ENCODE results near the gene AHSA1.
"Not testable (repeated sequence)": the region's sequence is repeated elsewhere in the genome, so short reads cannot be mapped to it uniquely, and the experiment has no call there.

Gene AHSA1

DNA sequence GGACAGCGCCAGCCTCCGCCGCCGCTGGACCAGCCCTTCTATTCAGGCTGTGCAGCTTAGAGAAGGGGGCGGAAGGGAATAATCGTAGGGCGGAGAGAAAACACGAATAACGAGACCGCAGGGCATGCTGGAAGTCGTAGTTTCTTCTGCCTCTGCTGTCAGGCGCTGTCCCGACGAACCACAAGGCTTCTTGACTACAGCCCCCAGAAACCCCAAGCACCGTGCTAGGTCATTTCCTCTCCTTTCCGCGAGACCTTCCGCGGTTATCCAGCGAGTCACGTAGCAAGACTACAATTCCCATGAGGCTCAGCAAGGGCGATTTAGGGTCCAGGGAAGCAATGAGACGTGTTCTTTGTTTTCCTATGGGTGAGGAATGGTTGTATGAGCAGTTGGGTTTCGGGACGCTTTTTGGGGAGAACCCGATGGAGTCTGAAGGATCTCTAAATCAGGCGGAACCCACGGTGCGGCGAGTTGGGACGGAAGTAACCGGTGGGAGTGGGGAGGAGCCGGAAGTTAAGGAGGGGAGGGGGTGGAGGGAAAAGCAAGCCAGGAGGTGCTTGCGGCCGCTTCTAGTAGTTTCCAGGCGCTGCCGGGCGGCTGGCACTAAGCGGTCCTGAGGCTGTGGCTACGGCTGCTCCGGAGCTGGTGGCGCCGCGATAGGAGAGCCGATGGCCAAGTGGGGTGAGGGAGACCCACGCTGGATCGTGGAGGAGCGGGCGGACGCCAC, at the start of gene AHSA1, which contains the start of gene VIPAS39:
Gene AHSA1, plus strand, starts transcription at position 572 of the 727 bp plus-strand sequence. Its CDS starts 97 bp downstream, at position 669.
Gene VIPAS39, minus strand, starts transcription at position 80 of the 727 bp plus-strand sequence. CDS start 3,499 bp downstream, outside the sequence.
- peak; percentile 86 to 89 for DNase-seq (ENCODE audit: low read depth in 2 of 2)

DNA sequence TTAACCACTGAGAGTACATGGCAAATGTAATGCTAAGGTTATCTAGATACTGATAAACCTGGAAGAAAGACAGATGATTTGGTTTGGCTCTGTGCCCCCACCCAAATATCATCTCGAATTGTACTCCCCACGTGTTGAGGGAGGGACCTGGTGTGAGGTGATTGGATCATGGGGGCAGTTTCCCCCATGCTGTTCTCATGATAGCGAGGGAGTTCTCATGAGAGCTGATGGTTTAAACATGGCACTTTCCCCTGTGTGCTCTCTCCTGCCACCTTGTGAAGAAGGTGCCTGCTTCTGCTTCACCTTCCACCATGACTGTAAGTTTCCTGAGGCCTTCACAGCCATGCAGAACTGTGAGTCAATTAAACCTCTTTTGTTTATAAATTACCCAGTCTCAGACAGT, 48.8 kb upstream of the AHSA1 start:
- DNase-seq (ENCODE audit: low read depth in 2 of 2), result no peak

DNA sequence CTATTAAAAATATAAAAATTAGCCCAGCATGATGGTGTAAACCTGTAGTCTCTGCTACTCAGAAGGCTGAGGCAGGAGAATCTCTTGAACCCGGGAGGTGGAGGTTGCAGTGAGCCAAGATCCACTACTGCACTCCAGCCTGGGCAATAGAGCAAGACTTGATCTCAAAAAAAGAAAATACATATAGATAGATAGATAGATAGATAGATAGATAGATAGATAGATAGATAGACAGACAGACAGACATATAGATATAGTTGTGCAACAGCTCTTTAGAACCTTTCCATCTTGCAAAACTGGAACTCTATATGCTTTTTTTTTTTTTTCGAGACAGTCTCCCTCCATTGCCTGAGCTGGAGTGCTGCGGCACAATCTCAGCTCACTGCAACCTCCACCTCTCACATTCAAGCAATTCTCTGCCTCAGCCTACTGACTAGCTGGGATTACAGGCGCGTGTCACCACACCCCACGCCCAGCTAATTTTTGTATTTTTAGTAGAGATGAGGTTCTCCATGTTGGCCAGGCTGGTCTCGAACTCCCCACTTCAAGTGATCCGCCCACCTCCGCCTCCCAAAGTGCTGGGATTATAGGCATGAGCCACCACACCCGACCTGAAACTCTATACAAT, 42.4 kb upstream of the AHSA1 start:
- DNase-seq (ENCODE audit: low read depth in 2 of 2), result not testable (repeated sequence)

DNA sequence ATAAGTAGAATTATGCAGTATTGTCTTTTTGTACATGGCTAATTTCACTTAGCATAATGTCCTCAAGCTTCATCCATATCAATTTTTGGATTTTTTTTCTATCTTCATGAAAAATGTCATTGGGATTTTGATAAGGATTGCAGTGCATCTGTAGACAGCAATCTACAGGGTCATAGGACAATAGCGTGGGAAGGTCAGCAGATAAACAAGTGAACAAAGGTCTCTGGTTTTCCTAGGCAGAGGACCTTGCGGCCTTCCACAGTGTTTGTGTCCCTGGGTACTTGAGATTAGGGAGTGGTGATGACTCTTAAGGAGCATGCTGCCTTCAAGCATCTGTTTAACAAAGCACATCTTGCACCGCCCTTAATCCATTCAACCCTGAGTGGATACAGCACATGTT, 41.8 kb upstream of the AHSA1 start:
- not testable (repeated sequence) for DNase-seq (ENCODE audit: low read depth in 2 of 2)

DNA sequence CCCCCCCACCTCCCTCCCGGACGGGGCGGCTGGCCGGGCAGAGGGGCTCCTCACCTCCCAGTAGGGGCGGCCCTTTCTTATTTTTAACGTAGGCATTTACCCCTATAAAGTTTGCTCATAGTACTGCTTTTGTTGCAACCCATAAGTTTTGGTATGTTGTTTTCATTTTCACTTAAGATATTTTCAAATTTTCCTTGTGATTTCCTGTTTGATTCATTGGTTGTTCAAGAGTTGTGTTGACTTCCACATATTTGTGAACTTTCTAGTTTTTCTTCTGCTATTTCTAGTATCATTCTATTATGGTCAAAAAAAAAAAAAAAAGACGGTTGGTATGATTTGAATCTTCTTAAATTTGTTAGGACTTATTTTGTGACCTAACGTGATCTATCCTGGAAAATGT, 41.1 kb upstream of the AHSA1 start:
- no peak for DNase-seq (ENCODE audit: low read depth in 2 of 2)

DNA sequence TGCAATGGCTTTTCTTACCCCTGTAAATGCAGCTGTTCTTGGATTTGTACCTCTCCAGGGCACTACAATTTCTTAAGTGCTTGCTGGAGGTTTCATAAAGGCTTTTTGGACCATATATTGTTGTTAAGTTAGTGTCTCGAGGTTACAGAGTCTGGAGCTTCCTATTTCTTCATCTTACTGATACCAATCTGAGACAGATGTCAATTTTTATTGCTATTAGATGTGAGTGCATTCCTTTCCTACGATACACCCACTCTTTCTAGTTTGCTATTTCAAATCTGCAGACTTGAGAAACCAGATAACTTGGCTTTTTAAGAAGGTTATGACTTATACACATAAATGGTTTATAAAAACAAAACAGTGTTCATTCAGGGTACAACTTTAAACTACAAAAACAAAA, 36.7 kb upstream of the AHSA1 start:
- no peak for DNase-seq (ENCODE audit: low read depth in 2 of 2)

DNA sequence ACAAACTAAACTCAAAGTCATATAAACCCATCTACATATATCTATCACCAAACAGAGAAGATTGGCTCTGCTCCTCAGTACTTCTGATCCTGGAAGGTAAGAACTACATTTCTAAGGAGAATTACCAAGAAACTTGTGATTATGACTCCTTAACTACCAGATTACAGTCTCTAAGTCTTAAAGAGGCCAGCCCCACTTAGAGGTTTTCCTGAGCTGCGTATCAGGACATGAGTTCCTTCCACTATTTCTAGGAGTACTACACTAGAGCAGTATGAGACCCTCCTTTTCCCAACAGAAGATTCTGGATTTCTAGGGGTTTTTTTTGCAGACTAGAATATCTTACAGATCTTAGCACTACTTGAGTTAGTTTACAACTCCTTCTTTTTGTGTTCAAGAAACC, 34.5 kb upstream of the AHSA1 start, which contains the start of gene NOXRED1:
Gene NOXRED1, minus strand, starts transcription at position 101 of the 400 bp plus-strand sequence. CDS start 634 bp downstream, outside the sequence.
- no peak for DNase-seq (ENCODE audit: low read depth in 2 of 2)

DNA sequence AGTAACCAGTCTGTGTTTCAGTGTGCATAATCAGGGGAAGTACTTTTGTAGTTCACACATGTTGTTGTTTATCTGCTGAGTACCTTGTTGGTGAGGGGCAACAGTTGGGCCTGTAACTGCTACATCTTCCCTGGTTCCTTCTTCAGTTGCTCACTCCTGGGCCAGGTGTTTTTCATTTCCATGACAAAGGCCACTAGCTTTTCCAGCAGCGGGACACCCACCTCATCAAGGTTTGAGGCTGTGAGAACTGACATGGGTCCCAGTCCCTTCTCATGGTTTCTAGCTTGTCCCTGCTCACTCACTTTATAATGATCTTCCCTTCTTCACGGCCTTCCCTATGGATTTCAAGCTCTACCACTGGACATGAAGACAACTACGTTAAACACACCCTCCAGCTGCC, 33.0 kb upstream of the AHSA1 start:
- DNase-seq (ENCODE audit: low read depth in 2 of 2), result no peak

DNA sequence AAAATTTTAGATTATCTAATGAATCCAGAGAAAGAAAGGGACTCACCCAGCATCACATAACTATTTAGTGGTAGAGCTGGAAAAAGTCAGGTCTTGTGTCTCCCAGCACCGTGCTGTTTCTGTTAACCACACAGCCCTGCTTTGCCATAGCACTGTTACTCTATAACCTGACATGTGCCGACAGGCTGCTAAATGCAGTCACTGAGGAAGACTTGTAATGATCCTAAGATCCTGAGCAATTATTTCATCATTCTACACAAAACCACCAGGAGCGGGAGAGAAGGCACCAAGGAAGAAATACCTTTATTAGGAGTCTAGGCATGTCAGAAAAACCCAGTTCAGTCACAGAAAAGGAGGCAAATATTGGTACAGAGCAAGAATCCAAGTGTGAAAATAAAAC, 31.5 kb upstream of the AHSA1 start:
- DNase-seq (ENCODE audit: low read depth in 2 of 2), result no peak

DNA sequence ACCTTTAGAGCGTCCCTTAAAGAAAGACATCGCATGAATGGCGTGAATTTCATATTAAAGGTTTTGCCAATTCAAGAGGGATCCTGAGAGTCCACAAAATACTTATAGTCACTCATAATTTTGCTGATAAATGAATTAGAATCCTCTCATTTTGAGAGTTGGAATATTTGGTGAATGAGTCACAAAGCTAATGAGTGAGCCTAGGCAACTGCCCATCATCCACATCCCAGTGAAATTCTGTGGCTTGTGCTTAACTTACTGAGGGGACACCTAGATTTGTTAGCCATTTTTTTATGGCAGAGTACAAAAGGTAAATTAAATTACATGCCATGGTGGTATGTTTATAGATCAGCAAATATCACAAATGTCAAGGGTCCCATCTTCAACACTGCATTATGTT, 21.9 kb upstream of the AHSA1 start:
- DNase-seq (ENCODE audit: low read depth in 2 of 2), result no peak

DNA sequence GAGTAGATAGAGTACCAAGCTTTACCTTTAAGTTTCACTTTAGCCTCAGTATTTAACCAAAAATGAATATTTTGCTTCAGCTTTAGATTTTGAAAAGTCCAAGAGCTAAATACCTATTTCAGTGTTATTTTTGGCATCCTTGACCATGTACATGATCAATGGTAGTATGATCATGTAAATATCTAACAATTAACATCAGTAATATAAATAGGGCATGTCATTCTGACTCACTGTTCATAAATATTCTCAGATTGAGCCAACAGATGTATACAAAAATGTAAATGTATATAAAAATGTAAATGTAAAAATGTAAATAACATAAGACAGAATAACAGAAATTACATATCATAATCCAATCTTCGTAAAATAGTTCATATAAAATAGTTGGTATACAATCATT, 19.3 kb upstream of the AHSA1 start:
- no peak for DNase-seq (ENCODE audit: low read depth in 2 of 2)

DNA sequence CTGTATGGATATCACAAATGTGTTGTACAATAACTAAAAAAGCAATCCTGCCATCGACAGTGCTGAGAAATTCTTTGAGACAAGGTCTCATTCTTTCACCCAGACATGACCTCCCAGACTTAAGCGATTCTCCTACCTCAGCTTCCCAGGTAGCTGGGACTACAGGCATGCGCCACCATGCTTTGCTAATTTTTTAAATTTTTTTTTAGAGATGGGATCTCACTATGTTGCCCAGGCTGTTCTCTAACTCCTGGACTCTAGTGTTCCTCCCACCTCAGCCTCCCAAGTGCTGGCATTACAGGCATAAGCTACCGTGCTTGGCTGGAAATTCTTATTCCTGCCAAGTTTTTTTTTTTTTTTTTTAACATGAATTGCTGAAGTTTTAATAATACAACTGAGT, 18.0 kb upstream of the AHSA1 start:
- DNase-seq (ENCODE audit: low read depth in 2 of 2), result no peak

DNA sequence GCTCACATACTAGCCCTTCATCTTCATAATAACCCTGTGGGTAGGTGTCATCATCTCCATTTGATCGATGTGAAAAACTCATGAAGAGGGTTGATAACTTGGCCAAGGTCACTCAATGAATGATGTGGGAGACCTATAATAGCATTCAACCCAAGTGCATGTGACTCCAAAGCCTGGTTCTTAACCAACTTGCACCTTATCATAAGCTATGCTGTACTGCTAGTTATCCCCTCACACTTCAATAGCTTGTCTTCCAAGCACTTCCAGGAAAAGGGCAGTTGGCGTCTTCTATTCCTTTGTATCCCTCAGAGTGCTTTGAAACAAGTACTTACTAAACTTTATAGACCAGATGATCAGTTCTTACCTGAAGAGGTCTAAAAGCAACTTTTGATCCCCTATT, 15.7 kb upstream of the AHSA1 start:
- DNase-seq (ENCODE audit: low read depth in 2 of 2), result no peak

DNA sequence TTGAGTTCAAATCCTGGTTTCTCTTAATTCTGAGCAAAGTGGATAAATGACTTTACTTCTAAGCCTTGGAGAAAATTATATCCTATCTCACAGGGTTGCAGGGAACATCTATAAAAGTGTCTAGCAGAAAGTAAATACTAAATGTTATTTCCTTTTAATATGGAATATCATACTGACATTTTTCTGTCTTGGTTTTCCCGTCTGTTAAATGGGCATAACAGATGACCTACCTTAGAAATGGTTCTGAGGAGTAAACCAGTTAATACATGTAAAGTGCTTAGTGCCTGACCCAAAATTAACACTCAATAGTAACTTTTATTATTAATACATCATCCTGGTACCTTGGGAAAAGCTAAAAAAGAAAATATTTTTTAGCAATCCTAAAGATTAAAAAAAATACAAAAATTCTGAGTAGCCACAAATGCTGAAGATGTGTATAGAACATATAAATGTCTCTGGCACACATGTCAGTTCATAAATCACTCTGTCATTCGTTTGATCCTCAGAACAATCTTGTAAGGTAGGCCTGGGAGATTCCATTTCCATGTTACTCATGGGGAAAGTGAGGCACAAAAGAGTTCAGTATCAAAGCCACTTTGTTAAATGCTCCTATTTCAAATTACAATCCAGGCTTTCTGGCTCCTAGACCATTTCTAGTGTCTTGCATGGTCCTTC, 1.8 kb upstream of the AHSA1 start:
- no peak for DNase-seq (ENCODE audit: low read depth in 2 of 2)

DNA sequence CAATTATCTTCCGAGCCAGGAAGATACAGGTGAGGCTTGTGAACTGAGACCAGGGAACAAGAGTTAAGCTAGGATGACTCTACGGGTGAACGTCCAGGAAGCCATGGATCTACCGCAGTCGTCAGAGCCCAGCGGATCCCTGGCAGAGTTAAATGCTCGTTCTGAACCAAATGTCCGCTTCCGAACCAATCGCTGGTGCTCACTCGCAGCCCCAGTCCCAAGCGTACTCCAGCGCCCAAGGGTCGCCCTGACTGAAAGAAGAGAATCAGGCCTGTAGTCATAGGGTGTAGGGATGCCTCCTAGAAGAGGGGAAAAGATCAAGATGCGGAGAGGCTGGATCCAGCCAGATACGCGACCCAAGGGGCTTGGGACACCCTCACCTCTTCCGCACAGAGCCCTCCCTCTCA, 775 bp upstream of the AHSA1 start:
- no peak for DNase-seq (ENCODE audit: low read depth in 2 of 2)

DNA sequence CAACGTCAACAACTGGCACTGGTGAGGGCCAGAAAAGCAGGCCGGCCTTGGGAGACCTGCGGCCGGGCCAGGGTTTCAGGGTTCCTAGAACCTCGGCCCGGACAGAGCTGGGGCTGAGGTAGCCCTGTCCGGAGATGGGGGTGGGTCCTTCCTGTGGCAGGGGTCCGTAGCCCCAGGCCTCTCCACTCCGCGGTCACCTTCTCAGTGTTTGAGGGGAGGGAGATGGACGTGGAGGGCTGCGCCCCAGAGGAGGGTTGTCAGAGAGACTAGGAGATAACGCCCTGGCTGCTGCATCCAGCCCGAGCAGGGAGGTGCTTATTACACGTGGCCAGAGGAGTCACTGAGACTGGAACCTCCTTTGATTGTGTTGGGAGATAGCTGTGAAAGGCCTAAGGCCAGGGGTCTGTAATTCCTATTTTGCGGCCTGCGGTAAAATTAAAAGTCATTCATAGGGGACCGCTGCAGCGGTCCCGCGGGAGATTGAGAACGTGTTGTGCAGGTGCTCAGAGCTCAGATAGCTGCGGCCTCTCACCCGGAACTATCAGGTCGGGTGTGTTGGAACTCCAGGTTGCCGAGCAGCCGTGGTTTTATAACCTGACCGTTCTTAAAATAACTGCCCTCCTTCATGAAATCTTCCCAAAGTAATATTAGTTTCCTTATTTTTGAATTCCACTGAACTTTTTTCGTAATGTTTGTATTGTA, 507 bp downstream of the AHSA1 start:
- peak; percentile 6 to 18 for DNase-seq (ENCODE audit: low read depth in 2 of 2)

DNA sequence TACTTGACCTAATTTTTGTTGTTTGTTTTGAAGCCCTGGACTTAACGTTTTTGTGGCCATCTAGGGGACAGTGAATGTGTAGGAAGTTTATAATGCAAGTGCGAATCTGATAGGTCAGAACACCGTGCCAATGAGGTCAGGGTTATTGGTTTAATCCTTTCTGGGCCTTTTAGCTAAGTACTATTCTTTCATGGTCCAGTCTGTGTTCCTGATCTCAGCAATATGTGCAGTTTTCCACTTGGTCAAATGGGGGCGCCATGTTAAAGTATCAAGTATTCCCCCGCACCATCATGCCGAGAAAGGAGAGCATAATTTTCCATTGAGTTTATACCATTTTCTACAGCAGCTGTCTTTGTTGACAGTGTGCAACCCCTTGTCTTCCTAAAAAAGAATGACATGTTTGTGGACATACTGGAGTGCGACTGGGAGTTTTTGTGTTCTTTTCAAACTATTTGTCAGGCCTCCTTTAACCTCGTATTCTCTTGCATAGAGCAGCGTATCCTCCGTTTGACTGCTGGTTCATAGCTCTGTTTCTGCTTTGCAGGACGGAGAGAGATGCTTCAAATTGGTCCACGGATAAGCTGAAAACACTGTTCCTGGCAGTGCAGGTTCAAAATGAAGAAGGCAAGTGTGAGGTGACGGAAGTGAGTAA, 1.3 kb downstream of the AHSA1 start:
- peak; percentile 20 to 71 for DNase-seq (ENCODE audit: low read depth in 2 of 2)

DNA sequence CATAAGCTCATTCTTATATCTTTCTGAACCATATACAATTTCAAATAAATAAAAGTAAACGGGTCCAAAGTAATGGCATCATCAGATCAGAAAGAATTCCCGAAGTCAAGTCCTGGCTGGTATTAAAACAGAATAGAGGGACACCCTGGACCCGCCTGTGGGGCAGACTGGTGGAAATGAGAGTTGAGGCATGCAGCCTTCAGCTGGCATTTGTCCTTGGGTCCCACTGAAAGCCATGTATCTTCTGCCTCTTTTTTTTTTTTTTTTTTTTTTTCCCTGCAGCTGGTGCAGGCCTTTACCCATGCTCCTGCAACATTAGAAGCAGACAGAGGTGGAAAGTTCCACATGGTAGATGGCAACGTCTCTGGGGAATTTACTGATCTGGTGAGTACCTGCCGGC, 9.9 kb downstream of the AHSA1 start:
- DNase-seq (ENCODE audit: low read depth in 2 of 2), result no peak

DNA sequence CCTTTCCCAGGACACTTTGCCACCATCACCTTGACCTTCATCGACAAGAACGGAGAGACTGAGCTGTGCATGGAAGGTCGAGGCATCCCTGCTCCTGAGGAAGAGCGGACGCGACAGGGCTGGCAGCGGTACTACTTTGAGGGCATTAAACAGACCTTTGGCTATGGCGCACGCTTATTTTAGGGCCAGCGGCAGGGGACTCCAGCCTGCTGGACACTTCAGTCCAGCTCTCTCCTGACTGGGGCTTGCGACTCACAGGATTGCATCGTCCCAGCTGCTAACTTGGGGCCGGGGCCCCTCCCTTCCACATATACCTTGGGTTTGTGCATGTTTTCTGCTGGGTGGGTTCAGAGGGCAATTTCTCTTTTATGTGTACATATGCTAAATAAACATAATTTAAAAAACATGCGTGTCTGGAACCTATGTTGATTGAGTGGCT, 11.2 kb downstream of the AHSA1 start:
- DNase-seq (ENCODE audit: low read depth in 2 of 2), result no peak

DNA sequence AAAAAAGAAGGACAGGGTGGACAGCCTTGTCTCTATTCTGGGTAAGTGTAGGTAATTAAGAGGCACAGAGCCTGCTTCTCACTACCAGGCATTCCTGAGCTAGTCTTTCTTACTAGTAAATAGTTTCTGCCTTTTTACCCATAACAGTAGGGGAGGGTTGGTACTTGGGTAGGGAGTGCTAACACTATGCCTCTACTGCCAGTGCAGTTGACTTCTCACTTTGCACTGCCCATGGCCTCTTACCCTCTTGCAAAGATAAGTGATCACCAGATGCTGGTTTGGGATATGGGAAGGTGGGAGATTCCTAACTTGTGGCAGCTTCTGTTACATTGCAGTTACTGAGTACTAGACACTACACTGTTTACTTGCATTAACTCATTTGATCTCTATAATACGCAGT, 11.6 kb downstream of the AHSA1 start:
- no peak for DNase-seq (ENCODE audit: low read depth in 2 of 2)

DNA sequence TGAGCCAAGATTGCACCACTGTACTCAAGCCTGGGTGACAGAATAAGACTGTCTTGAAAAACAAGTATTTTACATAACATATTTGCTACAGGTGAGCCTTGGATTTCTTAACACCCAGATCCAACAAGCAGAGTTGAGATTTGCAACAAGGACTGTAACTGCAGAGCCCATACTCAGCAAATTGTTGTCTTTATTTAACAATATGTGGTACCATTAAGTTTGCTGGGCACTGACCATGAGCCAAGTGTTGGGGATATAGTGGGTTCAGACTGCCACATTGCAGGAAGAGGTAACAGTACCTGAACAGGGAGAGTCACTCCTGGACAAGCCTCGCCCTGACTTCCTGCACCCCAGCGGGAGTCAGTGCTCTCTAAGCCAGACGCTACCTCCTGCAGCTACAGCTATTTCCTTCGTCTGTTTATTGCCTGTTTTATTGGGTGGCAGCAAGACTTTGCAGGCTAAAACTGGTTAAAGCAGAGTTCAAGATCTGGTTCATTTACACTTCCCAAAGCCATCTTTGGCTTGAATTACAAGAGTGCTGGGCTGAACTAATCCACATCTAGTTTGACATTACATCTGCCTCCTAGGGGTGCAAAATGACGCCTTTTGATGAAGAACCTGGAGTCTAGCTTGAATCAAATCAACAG, 12.5 kb downstream of the AHSA1 start:
- DNase-seq (ENCODE audit: low read depth in 2 of 2), result no peak
